ENCODE measurements around the gene TBKBP1.

TBKBP1 gene

DNA sequence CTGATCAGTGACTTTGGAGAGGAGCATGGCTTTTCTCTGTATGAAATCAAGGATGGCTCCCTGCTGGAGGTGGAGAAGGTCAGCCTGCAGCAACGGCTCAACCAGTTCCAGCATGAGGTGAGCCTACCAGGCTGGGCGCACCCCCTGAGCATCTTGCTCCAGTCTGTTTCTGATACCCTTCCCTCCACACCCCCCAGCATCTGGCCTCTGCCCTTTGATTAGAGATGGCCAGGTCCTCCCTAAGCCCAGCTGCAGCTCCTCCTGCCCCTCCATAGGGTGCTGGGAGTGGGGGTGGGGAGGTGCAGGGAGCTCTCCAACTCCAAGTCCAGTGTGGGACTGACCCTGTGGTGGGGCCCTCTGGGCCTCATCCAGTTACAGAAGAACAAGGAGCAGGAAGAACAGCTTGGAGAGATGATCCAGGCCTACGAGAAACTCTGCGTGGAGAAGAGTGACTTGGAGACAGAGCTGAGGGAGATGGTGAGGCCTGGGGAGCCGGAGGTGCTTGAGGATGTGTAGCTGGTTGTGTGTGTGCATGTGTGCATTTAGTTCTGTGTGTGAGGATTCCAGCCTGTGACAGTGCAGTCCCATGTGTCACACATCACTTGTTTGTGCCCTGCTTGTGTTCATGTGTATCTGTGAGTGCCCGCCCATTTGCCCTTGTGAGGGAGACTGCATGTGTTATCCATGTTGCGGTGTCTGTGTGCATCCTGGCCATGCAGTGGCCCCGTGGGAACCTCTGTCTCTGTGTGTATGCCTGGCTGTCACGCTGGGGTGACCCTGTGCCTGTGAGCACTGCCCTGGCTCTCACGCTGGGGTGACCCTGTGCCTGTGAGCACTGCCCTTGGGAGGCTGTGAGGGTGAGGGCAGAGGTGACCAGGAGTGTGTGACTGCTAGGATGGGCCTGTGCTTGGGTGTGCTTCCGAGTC, 3.0 kb downstream of the TBKBP1 start:
- Histone ChIP-seq H3K4me3 (ENCODE audit: low read depth, low read length) (no peak overlapping the region), H3K27ac (ENCODE audit: extremely low read depth, low read depth, low read length) (no peak overlapping the region), H3K4me1 (ENCODE audit: control insufficient read depth, insufficient read depth, low read length) (peaks cover 12% of the 10 kb centered on the region), H3K9me3 (ENCODE audit: control insufficient read depth, insufficient read depth, low read depth, low read length) (no peaks in the 10 kb centered on the region), H3K36me3 (ENCODE audit: control insufficient read depth in 2 of 2, insufficient read depth in 1 of 2, low read length in 2 of 2) (peaks cover 5 to 40% of the 10 kb centered on the region in 2 experiments; a peak in 2 of 3 replicates)
- ChIA-PET CTCF (interaction anchor here (0.6 to 5.9 kb wide), 19 partner anchors 9 to 753 kb away, joined by 3 to 58 read pairs (median 4); partner anchors contain the start of gene KPNB1), POLR2A (interaction anchor here (0.8 to 1.5 kb wide), 4 partner anchors 9 to 22 kb away, joined by 3 to 9 read pairs (median 4); no protein-coding TSS in a partner anchor)
- no peak for TF ChIP-seq ZNF514 (tag by site-specific recombination; IDR thresholded peaks at IDR 0.05)
- TF ChIP-seq, protein P1, sequence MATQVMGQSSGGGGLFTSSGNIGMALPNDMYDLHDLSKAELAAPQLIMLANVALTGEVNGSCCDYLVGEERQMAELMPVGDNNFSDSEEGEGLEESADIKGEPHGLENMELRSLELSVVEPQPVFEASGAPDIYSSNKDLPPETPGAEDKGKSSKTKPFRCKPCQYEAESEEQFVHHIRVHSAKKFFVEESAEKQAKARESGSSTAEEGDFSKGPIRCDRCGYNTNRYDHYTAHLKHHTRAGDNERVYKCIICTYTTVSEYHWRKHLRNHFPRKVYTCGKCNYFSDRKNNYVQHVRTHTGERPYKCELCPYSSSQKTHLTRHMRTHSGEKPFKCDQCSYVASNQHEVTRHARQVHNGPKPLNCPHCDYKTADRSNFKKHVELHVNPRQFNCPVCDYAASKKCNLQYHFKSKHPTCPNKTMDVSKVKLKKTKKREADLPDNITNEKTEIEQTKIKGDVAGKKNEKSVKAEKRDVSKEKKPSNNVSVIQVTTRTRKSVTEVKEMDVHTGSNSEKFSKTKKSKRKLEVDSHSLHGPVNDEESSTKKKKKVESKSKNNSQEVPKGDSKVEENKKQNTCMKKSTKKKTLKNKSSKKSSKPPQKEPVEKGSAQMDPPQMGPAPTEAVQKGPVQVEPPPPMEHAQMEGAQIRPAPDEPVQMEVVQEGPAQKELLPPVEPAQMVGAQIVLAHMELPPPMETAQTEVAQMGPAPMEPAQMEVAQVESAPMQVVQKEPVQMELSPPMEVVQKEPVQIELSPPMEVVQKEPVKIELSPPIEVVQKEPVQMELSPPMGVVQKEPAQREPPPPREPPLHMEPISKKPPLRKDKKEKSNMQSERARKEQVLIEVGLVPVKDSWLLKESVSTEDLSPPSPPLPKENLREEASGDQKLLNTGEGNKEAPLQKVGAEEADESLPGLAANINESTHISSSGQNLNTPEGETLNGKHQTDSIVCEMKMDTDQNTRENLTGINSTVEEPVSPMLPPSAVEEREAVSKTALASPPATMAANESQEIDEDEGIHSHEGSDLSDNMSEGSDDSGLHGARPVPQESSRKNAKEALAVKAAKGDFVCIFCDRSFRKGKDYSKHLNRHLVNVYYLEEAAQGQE (tag by site-specific recombination; IDR thresholded peaks at IDR 0.05): peak; percentile 75
- TF ChIP-seq ZNF626 (tag by site-specific recombination; IDR thresholded peaks at IDR 0.05): no peak
- TF ChIP-seq, protein P2, sequence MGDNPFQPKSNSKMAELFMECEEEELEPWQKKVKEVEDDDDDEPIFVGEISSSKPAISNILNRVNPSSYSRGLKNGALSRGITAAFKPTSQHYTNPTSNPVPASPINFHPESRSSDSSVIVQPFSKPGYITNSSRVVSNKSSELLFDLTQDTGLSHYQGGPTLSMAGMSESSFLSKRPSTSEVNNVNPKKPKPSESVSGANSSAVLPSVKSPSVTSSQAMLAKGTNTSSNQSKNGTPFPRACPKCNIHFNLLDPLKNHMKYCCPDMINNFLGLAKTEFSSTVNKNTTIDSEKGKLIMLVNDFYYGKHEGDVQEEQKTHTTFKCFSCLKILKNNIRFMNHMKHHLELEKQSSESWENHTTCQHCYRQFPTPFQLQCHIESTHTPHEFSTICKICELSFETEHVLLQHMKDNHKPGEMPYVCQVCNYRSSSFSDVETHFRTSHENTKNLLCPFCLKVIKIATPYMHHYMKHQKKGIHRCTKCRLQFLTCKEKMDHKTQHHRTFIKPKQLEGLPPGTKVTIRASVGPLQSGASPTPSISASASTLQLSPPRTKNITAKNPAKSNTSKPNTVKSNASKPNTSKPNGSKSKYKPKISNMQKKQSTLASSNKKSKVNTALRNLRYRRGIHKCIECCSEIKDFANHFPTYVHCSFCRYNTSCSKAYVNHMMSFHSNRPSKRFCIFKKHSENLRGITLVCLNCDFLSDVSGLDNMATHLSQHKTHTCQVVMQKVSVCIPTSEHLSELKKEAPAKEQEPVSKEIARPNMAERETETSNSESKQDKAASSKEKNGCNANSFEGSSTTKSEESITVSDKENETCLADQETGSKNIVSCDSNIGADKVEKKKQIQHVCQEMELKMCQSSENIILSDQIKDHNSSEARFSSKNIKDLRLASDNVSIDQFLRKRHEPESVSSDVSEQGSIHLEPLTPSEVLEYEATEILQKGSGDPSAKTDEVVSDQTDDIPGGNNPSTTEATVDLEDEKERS (tag by site-specific recombination; IDR thresholded peaks at IDR 0.05): no peak
- TF ChIP-seq ZNF354C (tag by site-specific recombination; IDR thresholded peaks at IDR 0.05; ENCODE audit: borderline replicate concordance, low read depth): no peak
- TF ChIP-seq, protein P3, sequence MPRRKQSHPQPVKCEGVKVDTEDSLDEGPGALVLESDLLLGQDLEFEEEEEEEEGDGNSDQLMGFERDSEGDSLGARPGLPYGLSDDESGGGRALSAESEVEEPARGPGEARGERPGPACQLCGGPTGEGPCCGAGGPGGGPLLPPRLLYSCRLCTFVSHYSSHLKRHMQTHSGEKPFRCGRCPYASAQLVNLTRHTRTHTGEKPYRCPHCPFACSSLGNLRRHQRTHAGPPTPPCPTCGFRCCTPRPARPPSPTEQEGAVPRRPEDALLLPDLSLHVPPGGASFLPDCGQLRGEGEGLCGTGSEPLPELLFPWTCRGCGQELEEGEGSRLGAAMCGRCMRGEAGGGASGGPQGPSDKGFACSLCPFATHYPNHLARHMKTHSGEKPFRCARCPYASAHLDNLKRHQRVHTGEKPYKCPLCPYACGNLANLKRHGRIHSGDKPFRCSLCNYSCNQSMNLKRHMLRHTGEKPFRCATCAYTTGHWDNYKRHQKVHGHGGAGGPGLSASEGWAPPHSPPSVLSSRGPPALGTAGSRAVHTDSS (tag by site-specific recombination; IDR thresholded peaks at IDR 0.05): no peak
- TF ChIP-seq ZFP3 (tag by site-specific recombination; IDR thresholded peaks at IDR 0.05; ENCODE audit: low read depth): no peak
- no peak for TF ChIP-seq ZXDB (tag by site-specific recombination; IDR thresholded peaks at IDR 0.05)
- no peak for TF ChIP-seq BCL11A (tag by site-specific recombination; IDR thresholded peaks at IDR 0.05; ENCODE audit: low read depth)
- TF ChIP-seq, protein P4, sequence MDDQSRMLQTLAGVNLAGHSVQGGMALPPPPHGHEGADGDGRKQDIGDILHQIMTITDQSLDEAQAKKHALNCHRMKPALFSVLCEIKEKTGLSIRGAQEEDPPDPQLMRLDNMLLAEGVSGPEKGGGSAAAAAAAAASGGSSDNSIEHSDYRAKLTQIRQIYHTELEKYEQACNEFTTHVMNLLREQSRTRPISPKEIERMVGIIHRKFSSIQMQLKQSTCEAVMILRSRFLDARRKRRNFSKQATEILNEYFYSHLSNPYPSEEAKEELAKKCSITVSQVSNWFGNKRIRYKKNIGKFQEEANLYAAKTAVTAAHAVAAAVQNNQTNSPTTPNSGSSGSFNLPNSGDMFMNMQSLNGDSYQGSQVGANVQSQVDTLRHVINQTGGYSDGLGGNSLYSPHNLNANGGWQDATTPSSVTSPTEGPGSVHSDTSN (CRISPR knock-in tag; IDR thresholded peaks at IDR 0.05): no peak
- no peak for TF ChIP-seq ZNF777 (tag by site-specific recombination; IDR thresholded peaks at IDR 0.05; ENCODE audit: borderline replicate concordance)
- no peak for TF ChIP-seq ZNF121 (tag by site-specific recombination; IDR thresholded peaks at IDR 0.05)
- TF ChIP-seq, protein P5, sequence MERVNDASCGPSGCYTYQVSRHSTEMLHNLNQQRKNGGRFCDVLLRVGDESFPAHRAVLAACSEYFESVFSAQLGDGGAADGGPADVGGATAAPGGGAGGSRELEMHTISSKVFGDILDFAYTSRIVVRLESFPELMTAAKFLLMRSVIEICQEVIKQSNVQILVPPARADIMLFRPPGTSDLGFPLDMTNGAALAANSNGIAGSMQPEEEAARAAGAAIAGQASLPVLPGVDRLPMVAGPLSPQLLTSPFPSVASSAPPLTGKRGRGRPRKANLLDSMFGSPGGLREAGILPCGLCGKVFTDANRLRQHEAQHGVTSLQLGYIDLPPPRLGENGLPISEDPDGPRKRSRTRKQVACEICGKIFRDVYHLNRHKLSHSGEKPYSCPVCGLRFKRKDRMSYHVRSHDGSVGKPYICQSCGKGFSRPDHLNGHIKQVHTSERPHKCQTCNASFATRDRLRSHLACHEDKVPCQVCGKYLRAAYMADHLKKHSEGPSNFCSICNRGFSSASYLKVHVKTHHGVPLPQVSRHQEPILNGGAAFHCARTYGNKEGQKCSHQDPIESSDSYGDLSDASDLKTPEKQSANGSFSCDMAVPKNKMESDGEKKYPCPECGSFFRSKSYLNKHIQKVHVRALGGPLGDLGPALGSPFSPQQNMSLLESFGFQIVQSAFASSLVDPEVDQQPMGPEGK (tag by site-specific recombination; IDR thresholded peaks at IDR 0.05): 0 out of 2 replicates have a peak, but pooled peaks have one; percentile 22
- TF ChIP-seq ZNF76 (tag by site-specific recombination; IDR thresholded peaks at IDR 0.05; ENCODE audit: borderline replicate concordance, low read depth): no peak
- TF ChIP-seq ZNF302 (tag by site-specific recombination; IDR thresholded peaks at IDR 0.05; ENCODE audit: low read depth): no peak
- TF ChIP-seq ZBTB20 (tag by site-specific recombination; IDR thresholded peaks at IDR 0.05): peak; percentile 53; the same call in 1 of the 2 replicates
- no peak for TF ChIP-seq ZNF19 (tag by site-specific recombination; IDR thresholded peaks at IDR 0.05; ENCODE audit: low read depth)
- no peak for TF ChIP-seq ZNF214 (tag by site-specific recombination; IDR thresholded peaks at IDR 0.05; ENCODE audit: borderline replicate concordance)
- TF ChIP-seq ZNF114 (tag by site-specific recombination; IDR thresholded peaks at IDR 0.05): no peak
- TF ChIP-seq ZNF600 (tag by site-specific recombination; IDR thresholded peaks at IDR 0.05): 0 out of 2 replicates have a peak, but pooled peaks have one; percentile 31
- no peak for TF ChIP-seq ZBTB1 (tag by site-specific recombination; IDR thresholded peaks at IDR 0.05)
- TF ChIP-seq, protein P6, sequence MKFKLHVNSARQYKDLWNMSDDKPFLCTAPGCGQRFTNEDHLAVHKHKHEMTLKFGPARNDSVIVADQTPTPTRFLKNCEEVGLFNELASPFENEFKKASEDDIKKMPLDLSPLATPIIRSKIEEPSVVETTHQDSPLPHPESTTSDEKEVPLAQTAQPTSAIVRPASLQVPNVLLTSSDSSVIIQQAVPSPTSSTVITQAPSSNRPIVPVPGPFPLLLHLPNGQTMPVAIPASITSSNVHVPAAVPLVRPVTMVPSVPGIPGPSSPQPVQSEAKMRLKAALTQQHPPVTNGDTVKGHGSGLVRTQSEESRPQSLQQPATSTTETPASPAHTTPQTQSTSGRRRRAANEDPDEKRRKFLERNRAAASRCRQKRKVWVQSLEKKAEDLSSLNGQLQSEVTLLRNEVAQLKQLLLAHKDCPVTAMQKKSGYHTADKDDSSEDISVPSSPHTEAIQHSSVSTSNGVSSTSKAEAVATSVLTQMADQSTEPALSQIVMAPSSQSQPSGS (tag by site-specific recombination; IDR thresholded peaks at IDR 0.05; ENCODE audit: low read depth): no peak
